Measurements from ENCODE around the gene TMC5. TPM values are rescaled to one million over a fixed set of nuclear protein-coding genes. Genes with fewer than 3 reads are reported as not detected.

TMC5 gene
- total and polyA plus RNA-seq, 2 of the 13 experiments (the other 11 are each of a cell fraction or from before 2014, with no cell fraction given) = 0.09 to 0.41 TPM

- TF ChIP-seq ZFP91 (CRISPR knock-in tag; IDR thresholded peaks at IDR 0.05; ENCODE audit: borderline replicate concordance) (no peak), ZNF569 (CRISPR knock-in tag; IDR thresholded peaks at IDR 0.05; ENCODE audit: borderline replicate concordance) (no peak), ZNF878 (CRISPR knock-in tag; IDR thresholded peaks at IDR 0.05) (no peak), ZNF646 (CRISPR knock-in tag; IDR thresholded peaks at IDR 0.05) (0 out of 2 replicates have a peak, but pooled peaks have one; percentile 21), ISX (CRISPR knock-in tag; conservative IDR thresholded peaks at IDR 0.05) (0 out of 2 replicates have a peak, but pooled peaks have one; percentile 29)
Observed at GRCh38 chr16:19524356-19524615, 106.6 kb downstream of the TMC5 start (continued).
